Thyroid gland (tissue), 4 donors: Measurements from ENCODE around the gene AGMO. TPM values are rescaled to one million over a fixed set of nuclear protein-coding genes. Genes with fewer than 3 reads are reported as not detected.
"Not testable (repeated sequence)": the region's sequence is repeated elsewhere in the genome, so short reads cannot be mapped to it uniquely, and the experiment has no call there.

ENCODE experiments used
- DNase-seq, 2 donors: peaks; one replicate each; pipeline ENCODE4 v3.0.0-alpha.2; 2019
- H3K27ac ChIP-seq, 3 donors: fragments of 200-600 bp; sonication (generic); 1 replicate in 2 of 3; 2 replicates in 1 of 3; pipeline ENCODE4 v1.5.1; 2016 to 2019; ENCODE audit warnings: mild to moderate bottlenecking in 1 of 3, moderate library complexity in 1 of 3
- H3K27me3 ChIP-seq: fragments of 200-600 bp; sonication (generic); one replicate; pipeline ENCODE4 v1.5.1; 2019
- H3K36me3 ChIP-seq, 2 donors: fragments of 200-600 bp; sonication (generic); one replicate each; pipeline ENCODE4 v1.5.1; 2016 to 2019
- H3K4me1 ChIP-seq, 2 donors: fragments of 200-600 bp; sonication (generic); one replicate each; pipeline ENCODE4 v1.5.1; 2017 to 2019
- H3K4me3 ChIP-seq, 3 donors: fragments of 200-600 bp; sonication (generic); replicated peaks in 1 of 3; 1 replicate in 2 of 3; 2 replicates in 1 of 3; pipeline ENCODE4 v1.5.1; 2016; ENCODE audit warnings: mild to moderate bottlenecking in 1 of 3
- H3K9me3 ChIP-seq: fragments of 200-600 bp; sonication (generic); one replicate; pipeline ENCODE4 v1.5.1; 2017
- POLR2A ChIP-seq, 2 donors: fragments of 450-650 bp; IDR thresholded peaks; one replicate each; pipeline ENCODE4 v1.6.1; 2017; ENCODE audit warnings: antibody characterized with exemption in 2 of 2, mild to moderate bottlenecking in 2 of 2, moderate library complexity in 1 of 2
- WGBS, 2 donors: methylation state at CpG; one replicate each; pipeline ENCODE4 v1.1.5; 2017; 5-methylcytosine and 5-hydroxymethylcytosine counted together
- intact Hi-C: fragments of 100-400 bp; cut with DNase I; formaldehyde crosslinking; loops from one replicate; pipeline ENCODE4 v1.15.1; 2023
- total RNA-seq, 4 donors: library from RNA; depleted of rRNA; stranded (reverse); fragments of >200 nt; gene quantifications; one replicate each; pipeline ENCODE4 v1.2.3, GENCODE V29; 2016
- TF ChIP-seq, protein P1 (sequence below), 6 experiments: fragments of 200-600 bp in 3 of 6; fragments of 450-650 bp in 3 of 6; sonication (generic) in 3 of 6; IDR thresholded peaks; one replicate each; pipeline ENCODE4 v1.5.1; 2016 to 2019; ENCODE audit warnings: antibody characterized with exemption in 6 of 6, mild to moderate bottlenecking in 2 of 6, inconsistent platforms in 1 of 6, moderate library complexity in 1 of 6

AGMO gene
- total RNA-seq, 4 donors from 2014 or later = 0.83 to 2.0 (median 1.8) TPM

DNA sequence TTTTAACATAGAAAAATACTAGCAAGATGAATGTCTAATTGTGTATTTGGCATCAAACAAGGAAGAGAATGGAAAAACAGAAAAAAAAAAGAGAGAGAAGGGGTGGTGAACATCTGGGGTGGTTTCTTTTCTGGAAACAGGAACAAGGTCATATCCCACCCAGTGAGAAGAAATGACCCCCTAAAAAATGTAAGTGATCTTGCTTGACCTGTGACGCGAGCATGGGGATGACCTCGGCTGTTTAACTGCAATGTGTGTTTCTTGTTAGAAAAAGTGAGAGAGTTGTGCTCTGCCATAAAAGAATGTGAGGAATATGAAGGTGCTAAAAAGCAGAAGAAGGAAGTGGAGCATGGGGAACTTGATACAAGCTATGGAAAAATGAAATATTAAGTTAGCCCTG, 258.5 kb downstream of the AGMO start:
- no peak for TF ChIP-seq POLR2A (IDR thresholded peaks at IDR 0.05)
- TF ChIP-seq, protein P1, sequence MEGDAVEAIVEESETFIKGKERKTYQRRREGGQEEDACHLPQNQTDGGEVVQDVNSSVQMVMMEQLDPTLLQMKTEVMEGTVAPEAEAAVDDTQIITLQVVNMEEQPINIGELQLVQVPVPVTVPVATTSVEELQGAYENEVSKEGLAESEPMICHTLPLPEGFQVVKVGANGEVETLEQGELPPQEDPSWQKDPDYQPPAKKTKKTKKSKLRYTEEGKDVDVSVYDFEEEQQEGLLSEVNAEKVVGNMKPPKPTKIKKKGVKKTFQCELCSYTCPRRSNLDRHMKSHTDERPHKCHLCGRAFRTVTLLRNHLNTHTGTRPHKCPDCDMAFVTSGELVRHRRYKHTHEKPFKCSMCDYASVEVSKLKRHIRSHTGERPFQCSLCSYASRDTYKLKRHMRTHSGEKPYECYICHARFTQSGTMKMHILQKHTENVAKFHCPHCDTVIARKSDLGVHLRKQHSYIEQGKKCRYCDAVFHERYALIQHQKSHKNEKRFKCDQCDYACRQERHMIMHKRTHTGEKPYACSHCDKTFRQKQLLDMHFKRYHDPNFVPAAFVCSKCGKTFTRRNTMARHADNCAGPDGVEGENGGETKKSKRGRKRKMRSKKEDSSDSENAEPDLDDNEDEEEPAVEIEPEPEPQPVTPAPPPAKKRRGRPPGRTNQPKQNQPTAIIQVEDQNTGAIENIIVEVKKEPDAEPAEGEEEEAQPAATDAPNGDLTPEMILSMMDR (IDR thresholded peaks at IDR 0.05) = no peak

DNA sequence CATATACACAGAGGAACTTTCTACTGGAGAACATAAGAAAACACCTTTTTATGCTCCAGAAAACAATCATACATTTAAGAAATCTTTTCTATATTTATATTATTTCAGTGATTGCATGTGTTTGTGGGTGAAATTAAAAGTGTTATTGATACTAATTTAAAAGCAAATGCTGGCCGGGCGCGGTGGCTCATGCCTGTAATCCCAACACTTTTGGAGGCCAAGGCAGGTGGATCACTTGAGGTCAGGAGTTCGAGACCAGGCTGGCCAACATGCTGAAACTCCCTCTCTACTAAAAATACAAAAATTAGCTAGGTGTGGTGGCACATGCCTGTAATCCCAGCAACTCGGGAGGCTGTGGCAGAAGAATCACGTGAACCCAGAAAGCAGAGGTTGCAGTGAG, 260.8 kb downstream of the AGMO start:
- H3K4me1 ChIP-seq, H3K36me3 ChIP-seq, H3K27ac ChIP-seq, H3K27me3 ChIP-seq, H3K9me3 ChIP-seq, DNase-seq, intact Hi-C loops, H3K4me3 ChIP-seq: not testable (repeated sequence)
- 91 to 95% methylated on average over 6 of the region's 6 CpGs for WGBS, 2 donors

More for the DNA sequence above, 258.5 kb downstream of the AGMO start:
- no peaks in the 10 kb centered on the region for H3K27me3 ChIP-seq
- intact Hi-C loops = no loop called here
- WGBS, 2 donors = 86 to 87% methylated on average over 3 of the region's 3 CpGs
- no peak for DNase-seq
- no peaks in the 10 kb centered on the region for H3K9me3 ChIP-seq
- H3K4me3 ChIP-seq = no peak overlapping the region
- H3K4me1 ChIP-seq = no peaks in the 10 kb centered on the region
- no peaks in the 10 kb centered on the region for H3K36me3 ChIP-seq
- H3K27ac ChIP-seq = no peak overlapping the region

DNA sequence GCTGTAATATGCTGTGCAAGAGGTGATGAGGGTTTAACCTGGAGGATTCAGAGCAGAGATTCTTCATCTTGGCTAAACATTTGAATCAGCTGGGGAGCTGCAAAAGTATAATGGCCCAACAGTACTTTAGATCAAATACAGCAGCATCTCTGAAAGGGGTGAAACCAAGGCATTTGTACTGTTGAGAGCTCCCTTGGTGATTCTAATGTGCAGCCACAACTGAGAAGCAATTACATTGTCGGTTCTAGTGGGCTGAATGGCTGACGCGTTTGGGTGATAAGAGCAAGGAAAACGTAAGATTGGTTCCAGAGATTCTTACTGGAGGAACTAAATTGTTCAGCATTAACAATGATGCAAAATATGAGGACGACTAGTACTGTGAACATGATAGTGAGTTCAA, 269.7 kb downstream of the AGMO start:
- no peaks in the 10 kb centered on the region for H3K9me3 ChIP-seq
- TF ChIP-seq, protein P1 (IDR thresholded peaks at IDR 0.05) = no peak
- TF ChIP-seq POLR2A (IDR thresholded peaks at IDR 0.05) = no peak
- no peak for DNase-seq
- H3K4me1 ChIP-seq = no peaks in the 10 kb centered on the region
- 61 to 63% methylated on average over 5 of the region's 5 CpGs for WGBS, 2 donors
- no peaks in the 10 kb centered on the region for H3K27me3 ChIP-seq
- no peaks in the 10 kb centered on the region for H3K36me3 ChIP-seq
- no peak overlapping the region for H3K27ac ChIP-seq
- H3K4me3 ChIP-seq = no peak overlapping the region
- intact Hi-C loops = no loop called here

- Histone ChIP-seq H3K36me3 (no peaks in the 10 kb centered on the region), H3K27ac (no peak overlapping the region), H3K4me1 (no peaks in the 10 kb centered on the region), H3K4me3 (no peak overlapping the region), H3K9me3 (no peaks in the 10 kb centered on the region), H3K27me3 (no peaks in the 10 kb centered on the region)
- WGBS, 2 donors = 78 to 85% methylated on average over 6 of the region's 6 CpGs
- DNase-seq = no peak
- intact Hi-C loops = no loop called here
- TF ChIP-seq, protein P1 (IDR thresholded peaks at IDR 0.05) = no peak
- no peak for TF ChIP-seq POLR2A (IDR thresholded peaks at IDR 0.05)
Observed at GRCh38 chr7:15291699-15292098, 270.1 kb downstream of the AGMO start.

DNA sequence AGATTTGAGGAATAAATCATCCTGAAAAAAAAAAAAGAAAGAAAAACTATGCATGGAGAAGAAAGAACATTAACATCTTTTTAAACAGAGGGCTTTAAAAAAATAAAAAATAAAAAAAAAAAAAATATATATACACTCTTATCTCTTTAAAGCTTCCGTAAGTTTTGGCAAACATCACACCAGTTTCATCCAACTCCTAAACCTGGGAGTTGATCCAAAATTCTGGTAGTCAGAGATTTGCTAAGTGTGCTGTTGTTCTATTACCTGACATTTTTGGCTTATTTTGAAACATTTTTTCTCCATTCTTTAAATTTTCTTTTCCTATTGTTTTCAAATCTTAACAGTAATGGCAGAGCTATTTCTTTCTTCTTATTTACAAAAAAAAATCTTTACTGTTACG, 273.1 kb downstream of the AGMO start:
- 63 to 70% methylated on average over 2 of the region's 2 CpGs for WGBS, 2 donors

More for the DNA sequence above, 273.1 kb downstream of the AGMO start:
- H3K27ac ChIP-seq = no peak overlapping the region
- no peaks in the 10 kb centered on the region for H3K27me3 ChIP-seq
- no peak for DNase-seq
- TF ChIP-seq, protein P1 (IDR thresholded peaks at IDR 0.05) = no peak
- TF ChIP-seq POLR2A (IDR thresholded peaks at IDR 0.05) = no peak
- H3K4me1 ChIP-seq = no peaks in the 10 kb centered on the region
- intact Hi-C loops = no loop called here
- H3K4me3 ChIP-seq = no peak overlapping the region
- no peaks in the 10 kb centered on the region for H3K9me3 ChIP-seq
- no peaks in the 10 kb centered on the region for H3K36me3 ChIP-seq
